H9 (cell line): ENCODE data around the gene CCNY. TPM values are rescaled to one million over a fixed set of nuclear protein-coding genes. Genes with fewer than 3 reads are reported as not detected.

ENCODE experiments used
- DNase-seq: peaks from one replicate; pipeline ENCODE4 v3.0.0-alpha.2; 2017
- H2AFZ ChIP-seq: one replicate; pipeline ENCODE4 v1.6.1; 2013; ENCODE audit warnings: mild to moderate bottlenecking, low read length, control low read depth, moderate library complexity
- H2AK5ac ChIP-seq: 2 replicates; pipeline ENCODE4 v1.6.1; 2013; ENCODE audit warnings: low read length, control low read depth, mixed read lengths; ENCODE audit not compliant: insufficient read length
- H2BK120ac ChIP-seq: one replicate; pipeline ENCODE4 v1.6.1; 2013; ENCODE audit warnings: low read depth, mild to moderate bottlenecking, low read length, control low read depth, inconsistent platforms; ENCODE audit not compliant: poor library complexity, severe bottlenecking
- H2BK12ac ChIP-seq: 2 replicates; pipeline ENCODE4 v1.6.1; 2013; ENCODE audit warnings: low read length, control low read depth, mixed read lengths, low read depth; ENCODE audit not compliant: insufficient read length
- H2BK15ac ChIP-seq: 2 replicates; pipeline ENCODE4 v1.6.1; 2013; ENCODE audit warnings: low read depth, low read length, control low read depth
- H2BK20ac ChIP-seq: one replicate; pipeline ENCODE4 v1.6.1; 2013; ENCODE audit warnings: low read depth, mild to moderate bottlenecking, low read length, control low read depth, inconsistent platforms; ENCODE audit not compliant: poor library complexity, severe bottlenecking
- H2BK5ac ChIP-seq: 2 replicates; pipeline ENCODE4 v1.6.1; 2013; ENCODE audit warnings: low read length, control low read depth, mixed read lengths; ENCODE audit not compliant: insufficient read length
- H3K14ac ChIP-seq: 2 replicates; pipeline ENCODE4 v1.6.1; 2013; ENCODE audit warnings: low read length, control low read depth; ENCODE audit not compliant: insufficient read depth
- H3K18ac ChIP-seq: 2 replicates; pipeline ENCODE4 v1.6.1; 2013; ENCODE audit warnings: low read depth, mild to moderate bottlenecking, mixed read lengths, low read length, control low read depth; ENCODE audit not compliant: insufficient read length
- H3K23ac ChIP-seq: 2 replicates; pipeline ENCODE4 v1.6.1; 2013; ENCODE audit warnings: low read length, control low read depth, mixed read lengths, low read depth; ENCODE audit not compliant: insufficient read length
- H3K23me2 ChIP-seq: 2 replicates; pipeline ENCODE4 v1.6.1; 2013; ENCODE audit warnings: low read depth, mild to moderate bottlenecking, mixed read lengths, low read length, control low read depth; ENCODE audit not compliant: insufficient read length, poor library complexity, severe bottlenecking
- H3K27ac ChIP-seq: 2 replicates; pipeline ENCODE4 v1.5.1; 2013; ENCODE audit warnings: low read length, control low read depth, mixed read lengths, low read depth; ENCODE audit not compliant: insufficient read length
- H3K27me3 ChIP-seq: 2 replicates; pipeline ENCODE4 v1.6.1; 2013; ENCODE audit warnings: low read length, control low read depth, inconsistent platforms; ENCODE audit not compliant: insufficient read depth
- H3K4ac ChIP-seq: 2 replicates; pipeline ENCODE4 v1.6.1; 2013; ENCODE audit warnings: low read depth, mild to moderate bottlenecking, control low read depth, inconsistent platforms, low read length, moderate library complexity
- H3K4me1 ChIP-seq: 2 replicates; pipeline ENCODE4 v1.6.1; 2013; ENCODE audit warnings: low read length, control low read depth, inconsistent platforms; ENCODE audit not compliant: insufficient read depth
- H3K4me2 ChIP-seq: 2 replicates; pipeline ENCODE4 v1.6.1; 2013; ENCODE audit warnings: low read length, control low read depth, mixed read lengths; ENCODE audit not compliant: insufficient read length, insufficient read depth
- H3K56ac ChIP-seq: 2 replicates; pipeline ENCODE4 v1.6.1; 2013; ENCODE audit warnings: low read depth, mild to moderate bottlenecking, mixed read lengths, low read length, control low read depth; ENCODE audit not compliant: insufficient read length
- H3K79me1 ChIP-seq: 2 replicates; pipeline ENCODE4 v1.6.1; 2013; ENCODE audit warnings: low read depth, mild to moderate bottlenecking, moderate library complexity, low read length, control low read depth, inconsistent platforms; ENCODE audit not compliant: insufficient read depth, poor library complexity, severe bottlenecking
- H3K79me2 ChIP-seq: 2 replicates; pipeline ENCODE4 v1.6.1; 2013; ENCODE audit warnings: low read length, control low read depth, inconsistent platforms; ENCODE audit not compliant: insufficient read depth
- H3K9ac ChIP-seq: 2 replicates; pipeline ENCODE4 v1.6.1; 2013; ENCODE audit warnings: low read length, control low read depth, mixed read lengths; ENCODE audit not compliant: insufficient read length; ENCODE audit errors: extremely low read depth
- H3K9me3 ChIP-seq: one replicate; pipeline ENCODE4 v1.6.1; 2013; ENCODE audit warnings: low read depth, low read length, inconsistent platforms; ENCODE audit not compliant: control insufficient read depth
- H3T11ph ChIP-seq: one replicate; pipeline ENCODE4 v1.6.1; 2013; ENCODE audit warnings: mild to moderate bottlenecking, low read length, control low read depth, inconsistent platforms
- H4K20me1 ChIP-seq: one replicate; pipeline ENCODE4 v1.6.1; 2013; ENCODE audit not compliant: control insufficient read depth, insufficient read length, insufficient read depth
- H4K5ac ChIP-seq: 2 replicates; pipeline ENCODE4 v1.6.1; 2013; ENCODE audit warnings: low read depth, mild to moderate bottlenecking, mixed read lengths, low read length, control low read depth; ENCODE audit not compliant: insufficient read length
- H4K8ac ChIP-seq: replicated peaks from 2 replicates; pipeline ENCODE4 v1.6.1; 2013; ENCODE audit warnings: low read length, control low read depth, mixed read lengths, low read depth; ENCODE audit not compliant: insufficient read length
- H4K91ac ChIP-seq: 2 replicates; pipeline ENCODE4 v1.6.1; 2013; ENCODE audit warnings: low read depth, mild to moderate bottlenecking, moderate library complexity, mixed read lengths, low read length, control low read depth; ENCODE audit not compliant: insufficient read length
- H3K27ac Mint-ChIP-seq, 3 experiments: 2 replicates in 2 of 3; 3 replicates in 1 of 3; pipeline ENCODE4 v1.8.0; 2020 to 2021; ENCODE audit warnings: mixed read lengths in 3 of 3, mild to moderate bottlenecking in 1 of 3, moderate library complexity in 1 of 3
- H3K27me3 Mint-ChIP-seq: 2 replicates; pipeline ENCODE4 v1.8.0; 2021; ENCODE audit warnings: low read depth, mild to moderate bottlenecking, moderate library complexity, mixed read lengths
- H3K36me3 Mint-ChIP-seq, 3 experiments: 2 replicates in 2 of 3; 3 replicates in 1 of 3; pipeline ENCODE4 v1.8.0; 2020 to 2021; ENCODE audit warnings: low read depth in 3 of 3, mixed read lengths in 3 of 3; ENCODE audit not compliant: insufficient read depth in 1 of 3
- H3K4me1 Mint-ChIP-seq, 2 experiments: 2 replicates each; pipeline ENCODE4 v1.8.0; 2020; ENCODE audit warnings: mixed read lengths in 2 of 2
- H3K4me3 Mint-ChIP-seq, 2 experiments: 2 replicates in 1 of 2; 3 replicates in 1 of 2; pipeline ENCODE4 v1.8.0; 2020 to 2021; ENCODE audit warnings: mild to moderate bottlenecking in 2 of 2, mixed read lengths in 2 of 2, moderate library complexity in 1 of 2
- H3K9me3 Mint-ChIP-seq, 2 experiments: 2 replicates in 1 of 2; 3 replicates in 1 of 2; pipeline ENCODE4 v1.8.0; 2020; ENCODE audit warnings: mild to moderate bottlenecking in 2 of 2, mixed read lengths in 2 of 2, moderate library complexity in 1 of 2
- WGBS: extraction: QIAGEN DNeasy Blood & Tissue Kit; methylation state at CpG from one replicate; pipeline ENCODE4 v1.1.7; 2013; ENCODE audit warnings: missing lambda C conversion rate, low lambda C conversion rate, mixed read lengths; ENCODE audit not compliant: insufficient read length; ENCODE audit errors: extremely low coverage; 5-methylcytosine and 5-hydroxymethylcytosine counted together
- total RNA-seq: library from RNA; stranded (reverse); gene quantifications from 2 replicates; pipeline ENCODE4 v1.2.1, GENCODE V29; 2021
- TF ChIP-seq, protein P1 (sequence below): fragments of 200-600 bp; sonication (generic); conservative IDR thresholded peaks from 3 replicates; pipeline ENCODE4 v1.8.0; 2021; ENCODE audit warnings: antibody characterized with exemption, mild to moderate bottlenecking

The CCNY gene
- total RNA-seq, 1 experiment from 2014 or later = 62.1 TPM

DNA sequence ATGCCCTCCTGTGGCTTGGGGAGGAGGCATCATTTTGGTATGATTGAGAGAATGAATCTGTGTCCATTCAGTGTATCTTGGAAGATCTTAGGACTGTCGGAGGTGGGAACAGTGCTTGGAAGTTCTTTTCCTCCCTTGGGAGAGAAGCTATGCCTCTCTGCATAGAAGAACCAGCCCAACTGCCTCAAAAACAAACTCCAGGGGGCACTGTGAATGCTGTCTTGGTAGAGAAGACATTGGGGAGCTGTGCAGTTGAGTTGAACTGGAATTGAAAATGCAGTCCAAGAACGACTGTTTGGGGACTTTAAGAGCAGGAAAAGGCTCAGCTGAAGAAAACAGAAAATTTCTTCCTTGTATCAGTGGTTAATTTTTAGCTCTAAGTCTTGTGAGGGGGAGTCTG lies 263.9 kb downstream of the CCNY start:
- peaks cover 10 to 21% of the 10 kb centered on the region in 2 experiments; a peak in 4 of 5 replicates for H3K9me3 Mint-ChIP-seq
- TF ChIP-seq, protein P1, sequence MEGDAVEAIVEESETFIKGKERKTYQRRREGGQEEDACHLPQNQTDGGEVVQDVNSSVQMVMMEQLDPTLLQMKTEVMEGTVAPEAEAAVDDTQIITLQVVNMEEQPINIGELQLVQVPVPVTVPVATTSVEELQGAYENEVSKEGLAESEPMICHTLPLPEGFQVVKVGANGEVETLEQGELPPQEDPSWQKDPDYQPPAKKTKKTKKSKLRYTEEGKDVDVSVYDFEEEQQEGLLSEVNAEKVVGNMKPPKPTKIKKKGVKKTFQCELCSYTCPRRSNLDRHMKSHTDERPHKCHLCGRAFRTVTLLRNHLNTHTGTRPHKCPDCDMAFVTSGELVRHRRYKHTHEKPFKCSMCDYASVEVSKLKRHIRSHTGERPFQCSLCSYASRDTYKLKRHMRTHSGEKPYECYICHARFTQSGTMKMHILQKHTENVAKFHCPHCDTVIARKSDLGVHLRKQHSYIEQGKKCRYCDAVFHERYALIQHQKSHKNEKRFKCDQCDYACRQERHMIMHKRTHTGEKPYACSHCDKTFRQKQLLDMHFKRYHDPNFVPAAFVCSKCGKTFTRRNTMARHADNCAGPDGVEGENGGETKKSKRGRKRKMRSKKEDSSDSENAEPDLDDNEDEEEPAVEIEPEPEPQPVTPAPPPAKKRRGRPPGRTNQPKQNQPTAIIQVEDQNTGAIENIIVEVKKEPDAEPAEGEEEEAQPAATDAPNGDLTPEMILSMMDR = peak; percentile 56; the same call in 2 of the 3 replicates

More for the DNA sequence above, 263.9 kb downstream of the CCNY start:
- Histone ChIP-seq H4K91ac (no peak overlapping the region), H3K27ac (no peak overlapping the region), H3T11ph (no peak overlapping the region), H3K9me3 (no peaks in the 10 kb centered on the region), H4K20me1 (no peaks in the 10 kb centered on the region), H2AK5ac (no peak overlapping the region), H3K4me1 (no peaks in the 10 kb centered on the region), H3K79me1 (no peaks in the 10 kb centered on the region), H2BK120ac (no peak overlapping the region), H3K18ac (no peak overlapping the region), H4K8ac (no peak overlapping the region), H3K9ac (no peak overlapping the region), H2BK12ac (no peak overlapping the region), H2BK20ac (no peak overlapping the region), H4K5ac (no peak overlapping the region), H3K79me2 (no peaks in the 10 kb centered on the region), H3K4ac (no peak overlapping the region), H3K23ac (no peak overlapping the region), H3K14ac (no peak overlapping the region), H2AFZ (no peak overlapping the region), H3K56ac (no peak overlapping the region), H2BK15ac (no peak overlapping the region), H2BK5ac (no peak overlapping the region), H3K27me3 (no peaks in the 10 kb centered on the region), H3K23me2 (no peaks in the 10 kb centered on the region), H3K4me2 (no peak overlapping the region)
- no peak overlapping the region for H3K4me3 Mint-ChIP-seq
- no peak for DNase-seq
- no CpG with 5 or more reads among the region's 2 CpGs for WGBS
- peaks cover 4% of the 10 kb centered on the region for H3K27me3 Mint-ChIP-seq
- peaks cover 0 to 9% (median 7%) of the 10 kb centered on the region in 3 experiments; a peak in 4 of 7 replicates for H3K36me3 Mint-ChIP-seq
- no peak overlapping the region for H3K27ac Mint-ChIP-seq
- H3K4me1 Mint-ChIP-seq = peaks cover 24 to 26% of the 10 kb centered on the region in 2 experiments
